ENCODE measurements around the gene WNK1.

WNK1 gene

GRCh38 chr12:867905-868304 is 115.5 kb downstream of the WNK1 start:
- H3K4me3 ChIP-seq (ENCODE audit: low read length) = no peak overlapping the region
- no peak for DNase-seq (ENCODE audit: low read depth)
- TF ChIP-seq, protein P1, sequence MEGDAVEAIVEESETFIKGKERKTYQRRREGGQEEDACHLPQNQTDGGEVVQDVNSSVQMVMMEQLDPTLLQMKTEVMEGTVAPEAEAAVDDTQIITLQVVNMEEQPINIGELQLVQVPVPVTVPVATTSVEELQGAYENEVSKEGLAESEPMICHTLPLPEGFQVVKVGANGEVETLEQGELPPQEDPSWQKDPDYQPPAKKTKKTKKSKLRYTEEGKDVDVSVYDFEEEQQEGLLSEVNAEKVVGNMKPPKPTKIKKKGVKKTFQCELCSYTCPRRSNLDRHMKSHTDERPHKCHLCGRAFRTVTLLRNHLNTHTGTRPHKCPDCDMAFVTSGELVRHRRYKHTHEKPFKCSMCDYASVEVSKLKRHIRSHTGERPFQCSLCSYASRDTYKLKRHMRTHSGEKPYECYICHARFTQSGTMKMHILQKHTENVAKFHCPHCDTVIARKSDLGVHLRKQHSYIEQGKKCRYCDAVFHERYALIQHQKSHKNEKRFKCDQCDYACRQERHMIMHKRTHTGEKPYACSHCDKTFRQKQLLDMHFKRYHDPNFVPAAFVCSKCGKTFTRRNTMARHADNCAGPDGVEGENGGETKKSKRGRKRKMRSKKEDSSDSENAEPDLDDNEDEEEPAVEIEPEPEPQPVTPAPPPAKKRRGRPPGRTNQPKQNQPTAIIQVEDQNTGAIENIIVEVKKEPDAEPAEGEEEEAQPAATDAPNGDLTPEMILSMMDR (IDR thresholded peaks at IDR 0.05; ENCODE audit: insufficient read depth, low read depth, low read length, missing control alignments) = peak; percentile 8

- DNase-seq (ENCODE audit: low read depth) = no peak
- no peak overlapping the region for H3K4me3 ChIP-seq (ENCODE audit: low read length)
- TF ChIP-seq, protein P1 (IDR thresholded peaks at IDR 0.05; ENCODE audit: insufficient read depth, low read depth, low read length, missing control alignments) = no peak
Observed at GRCh38 chr12:868722-869121, 116.3 kb downstream of the WNK1 start.

DNA sequence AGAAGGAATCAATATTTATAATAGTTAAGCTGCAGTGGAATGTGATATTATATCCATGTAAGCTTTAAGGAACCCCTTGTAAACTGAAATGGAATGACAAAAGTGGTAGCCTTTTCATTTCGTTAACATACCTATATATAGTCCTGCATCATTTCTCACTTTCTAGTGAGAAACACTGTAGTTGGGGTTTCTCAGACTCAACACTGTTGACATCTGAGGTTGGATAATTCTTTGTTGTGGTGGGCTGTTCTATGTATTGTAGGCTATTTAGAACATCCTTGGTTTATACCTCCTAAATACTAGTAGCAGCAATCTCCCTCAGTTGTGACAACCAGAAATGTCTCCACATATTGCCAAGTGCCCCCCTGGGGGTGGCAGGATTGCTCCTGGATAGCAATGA is 118.0 kb downstream of the WNK1 start:
- DNase-seq (ENCODE audit: low read depth) = no peak
- TF ChIP-seq, protein P1 (IDR thresholded peaks at IDR 0.05; ENCODE audit: insufficient read depth, low read depth, low read length, missing control alignments) = no peak
- H3K4me3 ChIP-seq (ENCODE audit: low read length) = no peak overlapping the region

- TF ChIP-seq, protein P1 (IDR thresholded peaks at IDR 0.05; ENCODE audit: insufficient read depth, low read depth, low read length, missing control alignments) = no peak
- peak; percentile 50 for DNase-seq (ENCODE audit: low read depth)
- no peak overlapping the region for H3K4me3 ChIP-seq (ENCODE audit: low read length)
Observed at GRCh38 chr12:873954-874353, 121.6 kb downstream of the WNK1 start.

- TF ChIP-seq, protein P1 (IDR thresholded peaks at IDR 0.05; ENCODE audit: insufficient read depth, low read depth, low read length, missing control alignments) = no peak
- H3K4me3 ChIP-seq (ENCODE audit: low read length) = no peak overlapping the region
- DNase-seq (ENCODE audit: low read depth) = peak; percentile 66
Observed at GRCh38 chr12:879641-880040, 127.3 kb downstream of the WNK1 start.

GRCh38 chr12:880656-881055 is 128.3 kb downstream of the WNK1 start:
- TF ChIP-seq, protein P1 (IDR thresholded peaks at IDR 0.05; ENCODE audit: insufficient read depth, low read depth, low read length, missing control alignments) = no peak
- DNase-seq (ENCODE audit: low read depth) = no peak
- H3K4me3 ChIP-seq (ENCODE audit: low read length) = no peak overlapping the region

- no peak overlapping the region for H3K4me3 ChIP-seq (ENCODE audit: low read length)
- no peak for DNase-seq (ENCODE audit: low read depth)
Observed at GRCh38 chr12:884746-885414, 132.5 kb downstream of the WNK1 start.

More at GRCh38 chr12:884746-885414, 132.5 kb downstream of the WNK1 start:
- TF ChIP-seq, protein P1 (IDR thresholded peaks at IDR 0.05; ENCODE audit: insufficient read depth, low read depth, low read length, missing control alignments) = no peak
